IMR-90 (cell line): ENCODE measurements around the gene GNA15. TPM values are rescaled to one million over a fixed set of nuclear protein-coding genes. Genes with fewer than 3 reads are reported as not detected.

Experiments
- ATAC-seq: fragments of 200-7000 bp; cut with Tn5 transposase; 2 replicates; pipeline ENCODE4 v1.9.1; 2020; ENCODE audit warnings: low read depth, mild to moderate bottlenecking, moderate library complexity
- BruUV-seq: library from RNA; stranded (reverse); fragments of 400-500 nt; replicated peaks from 2 replicates; lab custom pipeline; 2021; lab: Mats Ljungman, UMichigan
- CTCF ChIA-PET: fragments of 300-600 bp; formaldehyde crosslinking; extraction: SDS; loops from one replicate; lab custom pipeline; 2021; ENCODE audit warnings: antibody characterized with exemption; lab: Yijun Ruan, JAX
- POLR2A ChIA-PET: fragments of 300-600 bp; sonication (Branson Sonifier 250); formaldehyde crosslinking; loops from one replicate; lab custom pipeline; 2022; ENCODE audit warnings: antibody characterized with exemption; ENCODE audit not compliant: unreplicated experiment; lab: Charles Lee
- DNase-seq: peaks from one replicate; pipeline ENCODE4 v3.0.0; 2013
- H2AFZ ChIP-seq: replicated peaks from 2 replicates; pipeline ENCODE3; 2013; ENCODE audit warnings: low read length, mild to moderate bottlenecking; ENCODE audit not compliant: poor library complexity
- H2AK5ac ChIP-seq: 2 replicates; pipeline ENCODE4 v1.6.1; 2013; ENCODE audit warnings: low read depth, low read length, inconsistent platforms
- H2AK9ac ChIP-seq: replicated peaks from 2 replicates; pipeline ENCODE3; 2013; ENCODE audit warnings: mild to moderate bottlenecking, low read depth, low read length, moderate library complexity; ENCODE audit not compliant: poor library complexity
- H2BK120ac ChIP-seq: 2 replicates; pipeline ENCODE4 v1.6.1; 2013; ENCODE audit warnings: low read depth, low read length, inconsistent platforms
- H2BK15ac ChIP-seq: 3 replicates; pipeline ENCODE4 v1.6.1; 2013; ENCODE audit warnings: low read depth, low read length, inconsistent platforms
- H2BK20ac ChIP-seq: 2 replicates; pipeline ENCODE4 v1.6.1; 2013; ENCODE audit warnings: low read depth, mild to moderate bottlenecking, inconsistent platforms, low read length, moderate library complexity
- H2BK5ac ChIP-seq: 2 replicates; pipeline ENCODE4 v1.6.1; 2013; ENCODE audit warnings: mild to moderate bottlenecking, low read depth, low read length, inconsistent platforms; ENCODE audit not compliant: poor library complexity, severe bottlenecking
- H3K14ac ChIP-seq: replicated peaks from 2 replicates; pipeline ENCODE4 v1.6.1; 2013; ENCODE audit warnings: low read depth, low read length, inconsistent platforms
- H3K18ac ChIP-seq: 2 replicates; pipeline ENCODE4 v1.6.1; 2013; ENCODE audit warnings: low read depth, low read length, control low read depth
- H3K23ac ChIP-seq: 2 replicates; pipeline ENCODE4 v1.6.1; 2013; ENCODE audit warnings: low read depth, low read length, inconsistent platforms
- H3K27ac ChIP-seq: 2 replicates; pipeline ENCODE4 v1.5.1; 2013; ENCODE audit warnings: mild to moderate bottlenecking, control low read depth, low read length; ENCODE audit not compliant: insufficient read depth
- H3K27me3 ChIP-seq: 2 replicates; pipeline ENCODE4 v1.6.1; 2013; ENCODE audit warnings: low read length; ENCODE audit not compliant: control insufficient read depth, insufficient read depth
- H3K36me3 ChIP-seq: 2 replicates; pipeline ENCODE4 v1.6.1; 2013; ENCODE audit warnings: low read length, mixed read lengths; ENCODE audit not compliant: control insufficient read depth, insufficient read depth
- H3K4ac ChIP-seq: 2 replicates; pipeline ENCODE4 v1.6.1; 2013; ENCODE audit warnings: low read depth, low read length, inconsistent platforms
- H3K4me1 ChIP-seq: 2 replicates; pipeline ENCODE4 v1.6.1; 2013; ENCODE audit warnings: low read length, mixed read lengths; ENCODE audit not compliant: control insufficient read depth, insufficient read depth
- H3K4me2 ChIP-seq: 2 replicates; pipeline ENCODE4 v1.6.1; 2013; ENCODE audit warnings: low read depth, mild to moderate bottlenecking, control low read depth, low read length, moderate library complexity
- H3K4me3 ChIP-seq: 2 replicates; pipeline ENCODE4 v1.5.1; 2013; ENCODE audit warnings: low read depth, mild to moderate bottlenecking, control low read depth, low read length, moderate library complexity; ENCODE audit not compliant: insufficient read depth
- H3K56ac ChIP-seq: 2 replicates; pipeline ENCODE4 v1.6.1; 2013; ENCODE audit warnings: low read length, inconsistent platforms; ENCODE audit not compliant: insufficient read depth; ENCODE audit errors: extremely low read depth
- H3K79me1 ChIP-seq, 2 experiments: 2 replicates each; pipeline ENCODE4 v1.6.1; 2013; ENCODE audit warnings: low read length in 2 of 2, inconsistent platforms in 1 of 2, low read depth in 1 of 2
- H3K9ac ChIP-seq: 2 replicates; pipeline ENCODE4 v1.6.1; 2013; ENCODE audit warnings: low read depth, low read length, control low read depth
- H3K9me1 ChIP-seq: 2 replicates; pipeline ENCODE4 v1.6.1; 2013; ENCODE audit warnings: low read length, inconsistent platforms; ENCODE audit not compliant: insufficient read depth
- H3K9me3 ChIP-seq: 2 replicates; pipeline ENCODE4 v1.6.1; 2013; ENCODE audit warnings: low read length; ENCODE audit not compliant: control insufficient read depth, insufficient read depth
- H4K20me1 ChIP-seq: 2 replicates; pipeline ENCODE4 v1.6.1; 2013; ENCODE audit warnings: low read length, inconsistent platforms; ENCODE audit not compliant: insufficient read depth
- H4K5ac ChIP-seq: 2 replicates; pipeline ENCODE4 v1.6.1; 2013; ENCODE audit warnings: mild to moderate bottlenecking, low read depth, low read length, control low read depth
- H4K8ac ChIP-seq, 2 experiments: 2 replicates each; pipeline ENCODE4 v1.6.1; 2013; ENCODE audit warnings: low read depth in 2 of 2, low read length in 2 of 2, control low read depth in 1 of 2, inconsistent platforms in 1 of 2
- H4K91ac ChIP-seq: 2 replicates; pipeline ENCODE4 v1.6.1; 2013; ENCODE audit warnings: low read depth, low read length, inconsistent platforms; ENCODE audit not compliant: insufficient read depth
- BHLHE40 ChIP-seq: fragments of 150-350 bp; IDR thresholded peaks from 2 replicates; pipeline ENCODE4 v1.6.1; 2016; ENCODE audit warnings: mild to moderate bottlenecking, low read depth, low read length
- CEBPB ChIP-seq: IDR thresholded peaks from 2 replicates; pipeline ENCODE4 v1.6.1; 2012; ENCODE audit warnings: low read depth, low read length, improper control_type of control experiment
- CHD1 ChIP-seq: IDR thresholded peaks from 2 replicates; pipeline ENCODE4 v1.6.1; 2012; ENCODE audit warnings: low read depth, low read length, improper control_type of control experiment
- CTCF ChIP-seq: conservative IDR thresholded peaks from 2 replicates; pipeline ENCODE4 v1.5.1; 2012; ENCODE audit warnings: mild to moderate bottlenecking, low read depth, low read length, improper control_type of control experiment
- ELK1 ChIP-seq: fragments of 150-350 bp; IDR thresholded peaks from 2 replicates; pipeline ENCODE4 v1.6.1; 2016; ENCODE audit warnings: low read depth, mild to moderate bottlenecking, low read length, moderate library complexity, borderline replicate concordance
- FOS ChIP-seq: fragments of 150-350 bp; IDR thresholded peaks from 2 replicates; pipeline ENCODE4 v1.6.1; 2016; ENCODE audit warnings: low read depth, low read length
- MAFK ChIP-seq: IDR thresholded peaks from 2 replicates; pipeline ENCODE4 v1.6.1; 2012; ENCODE audit warnings: low read depth, low read length, improper control_type of control experiment
- MAZ ChIP-seq: IDR thresholded peaks from 2 replicates; pipeline ENCODE4 v1.6.1; 2012; ENCODE audit warnings: low read depth, mild to moderate bottlenecking, low read length, improper control_type of control experiment, moderate library complexity, borderline replicate concordance
- MXI1 ChIP-seq: IDR thresholded peaks from 2 replicates; pipeline ENCODE4 v1.6.1; 2012; ENCODE audit warnings: low read depth, mild to moderate bottlenecking, low read length, moderate library complexity, borderline replicate concordance
- NFE2L2 ChIP-seq: fragments of 150-350 bp; IDR thresholded peaks from 2 replicates; pipeline ENCODE4 v1.6.1; 2016; ENCODE audit warnings: low read depth, mild to moderate bottlenecking, low read length
- POLR2A ChIP-seq: IDR thresholded peaks from 2 replicates; pipeline ENCODE4 v1.6.1; 2012; ENCODE audit warnings: mild to moderate bottlenecking, low read depth, low read length
- RAD21 ChIP-seq: IDR thresholded peaks from 2 replicates; pipeline ENCODE4 v1.6.1; 2012; ENCODE audit warnings: low read length, improper control_type of control experiment
- RCOR1 ChIP-seq: IDR thresholded peaks from 2 replicates; pipeline ENCODE4 v1.6.1; 2012; ENCODE audit warnings: mild to moderate bottlenecking, low read length, improper control_type of control experiment; ENCODE audit not compliant: insufficient replicate concordance
- RFX5 ChIP-seq: IDR thresholded peaks from 2 replicates; pipeline ENCODE4 v1.8.0; 2012; ENCODE audit warnings: low read depth, mild to moderate bottlenecking, low read length, moderate library complexity
- SMC3 ChIP-seq: fragments of 150-350 bp; IDR thresholded peaks from 2 replicates; pipeline ENCODE4 v1.6.1; 2016; ENCODE audit warnings: low read depth, mild to moderate bottlenecking, antibody characterized with exemption, low read length, moderate library complexity
- USF2 ChIP-seq: fragments of 150-350 bp; IDR thresholded peaks from 2 replicates; pipeline ENCODE4 v1.6.1; 2017; ENCODE audit warnings: mild to moderate bottlenecking, antibody characterized with exemption, low read length, low read depth
- WGBS, 2 experiments: methylation state at CpG; one replicate each; pipeline versions ENCODE4 v1.1.5 to v1.1.7; 2013; ENCODE audit warnings: missing lambda C conversion rate in 2 of 2; ENCODE audit not compliant: insufficient read length in 1 of 2; ENCODE audit errors: extremely low coverage in 2 of 2; 5-methylcytosine and 5-hydroxymethylcytosine counted together
- dilution Hi-C: fragments of 300-500 bp; cut with HindIII; formaldehyde crosslinking; loops from one replicate; pipeline ENCODE4 v1.14.3; 2018; ENCODE audit warnings: low sequenced_read_pairs; ENCODE audit not compliant: unreplicated experiment
- in situ Hi-C: fragments of 300-500 bp; cut with MboI; formaldehyde crosslinking; loops from 3 replicates; pipeline ENCODE4 v1.14.3; 2019; ENCODE audit warnings: low sequenced_read_pairs, inconsistent platforms, mixed read lengths
- intact Hi-C: fragments of 100-400 bp; cut with micrococcal nuclease; formaldehyde crosslinking; loops from 2 replicates; pipeline ENCODE4 v1.10.0; 2022
- polyA plus RNA-seq, 3 experiments: library from polyadenylated mRNA; depleted of rRNA; stranded (reverse); fragments of >200 nt; gene quantifications; 2 replicates each; pipeline ENCODE4 v1.2.3, GENCODE V29; 2012; ENCODE audit warnings: low replicate concordance in 1 of 3
- total RNA-seq: library from RNA; depleted of rRNA; stranded (reverse); fragments of >200 nt; gene quantifications from 2 replicates; pipeline ENCODE4 v1.2.3, GENCODE V29; 2012

GNA15 gene
- total and polyA plus RNA-seq, 2 of the 4 experiments (the other 2 are of a cell fraction), result 0.18 TPM; not detected in 1

GRCh38 chr19:3159565-3159964 is 23.7 kb downstream of the GNA15 start:
- Histone ChIP-seq H3K4me3 (no peak overlapping the region), H2BK5ac (no peak overlapping the region), H2BK20ac (no peak overlapping the region), H3K9ac (no peak overlapping the region), H3K9me3 (peaks cover 4% of the 10 kb centered on the region; the same call in 1 of the 2 replicates), H3K27ac (no peak overlapping the region), H3K4ac (no peak overlapping the region), H3K9me1 (peaks cover 13% of the 10 kb centered on the region), H2AFZ (no peak overlapping the region), H3K23ac (no peak overlapping the region), H2BK120ac (peak overlapping the region; percentile 22; the same call in 1 of the 2 replicates), H2BK15ac (0 out of 3 replicates have a peak overlapping the region, but pooled peaks have one; percentile 4), H3K56ac (no peak overlapping the region), H3K4me2 (no peak overlapping the region), H3K14ac (no peak overlapping the region), H3K27me3 (no peaks in the 10 kb centered on the region), H4K5ac (no peak overlapping the region), H3K79me1 (peaks cover 0 to 15% of the 10 kb centered on the region in 2 experiments; a peak in 2 of 4 replicates), H4K91ac (no peak overlapping the region), H3K18ac (no peak overlapping the region), H3K36me3 (no peaks in the 10 kb centered on the region), H3K4me1 (peaks cover 4% of the 10 kb centered on the region; the same call in 1 of the 2 replicates), H4K8ac (no peak overlapping the region), H2AK5ac (no peak overlapping the region), H2AK9ac (no peak overlapping the region), H4K20me1 (no peaks in the 10 kb centered on the region)
- 64% methylated on average over 7 of the region's 8 CpGs; no CpG with 5 or more reads in 1 of the 2 experiments for WGBS, 2 experiments
- no TSS peak for BruUV-seq
- POLR2A ChIA-PET, result no interaction called here
- dilution Hi-C loops (no loop called here), in situ Hi-C loops (no loop called here), intact Hi-C loops (no loop called here)
- no peak for ATAC-seq
- CTCF ChIA-PET, result no interaction called here
- DNase-seq, result no peak
- TF ChIP-seq POLR2A (no peak), MXI1 (no peak), BHLHE40 (no peak), RCOR1 (no peak), MAFK (no peak), RFX5 (no peak), CEBPB (no peak), SMC3 (no peak), MAZ (no peak), NFE2L2 (no peak), FOS (no peak), CTCF (no peak), RAD21 (no peak), USF2 (no peak), CHD1 (no peak), ELK1 (no peak)
